Fibroblast of skin of right quadriceps (primary cell): ENCODE results near the gene SLC4A2.
A peak's percentile ranks its signal among the peaks of the same experiment; 100 is the strongest.

Experiments used
- DNase-seq: peaks from one replicate; pipeline ENCODE4 v3.0.0-alpha.2; 2013

The SLC4A2 gene

DNA sequence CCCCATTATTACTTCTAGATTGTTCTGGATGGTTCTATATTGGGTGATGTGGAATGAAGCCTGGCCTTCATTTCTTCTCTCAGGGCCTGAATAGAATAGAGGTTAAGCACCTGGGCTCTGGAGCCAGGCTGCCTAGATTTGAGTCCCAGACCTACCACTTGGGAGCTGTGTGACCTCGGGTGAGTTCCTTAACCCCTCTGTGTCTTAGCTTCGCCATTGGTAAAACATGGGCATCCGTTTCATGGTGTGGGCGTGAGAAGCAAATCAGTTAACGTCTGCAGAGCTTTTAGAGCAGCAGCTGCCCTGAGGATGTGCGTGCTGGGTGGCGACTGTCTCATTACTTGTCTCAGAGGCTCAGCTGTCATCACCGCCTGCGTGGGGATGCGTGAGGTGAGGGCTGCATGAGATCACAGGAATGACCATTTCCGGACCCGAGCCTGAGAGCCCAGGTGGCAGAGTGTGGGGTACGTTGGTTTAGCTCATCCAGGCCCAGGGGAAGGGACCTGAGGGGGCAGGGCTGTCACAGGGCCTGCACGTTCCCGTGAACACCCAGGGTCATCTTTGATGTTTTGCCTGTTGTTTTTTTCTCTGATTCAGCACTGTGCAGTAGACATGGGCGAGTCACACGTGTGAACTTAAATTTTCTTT, 36.6 kb downstream of the SLC4A2 start:
- DNase-seq: no peak

- DNase-seq: no peak
Observed at GRCh38 chr7:151099486-151100211, 40.3 kb downstream of the SLC4A2 start.

DNA sequence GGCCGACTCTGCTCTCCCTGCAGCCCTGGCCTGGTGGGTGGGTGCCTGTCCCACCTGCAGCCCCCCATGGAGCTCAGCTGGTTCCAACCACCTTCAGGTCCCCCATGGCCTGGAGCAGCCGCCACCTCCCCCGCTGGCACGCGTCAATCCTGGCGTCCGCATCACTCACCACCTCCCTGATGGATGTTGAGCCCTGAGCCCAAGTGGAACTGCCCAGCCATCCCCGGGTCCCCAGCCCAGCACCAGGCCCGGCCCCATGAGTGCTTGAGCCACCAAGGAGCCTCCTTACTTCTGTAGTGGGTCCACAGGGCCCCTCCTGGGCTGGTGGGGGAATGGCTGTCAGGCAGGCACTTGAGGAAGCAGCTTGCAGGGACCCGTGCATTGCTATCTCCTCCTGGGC, 41.5 kb downstream of the SLC4A2 start:
- no peak for DNase-seq

DNA sequence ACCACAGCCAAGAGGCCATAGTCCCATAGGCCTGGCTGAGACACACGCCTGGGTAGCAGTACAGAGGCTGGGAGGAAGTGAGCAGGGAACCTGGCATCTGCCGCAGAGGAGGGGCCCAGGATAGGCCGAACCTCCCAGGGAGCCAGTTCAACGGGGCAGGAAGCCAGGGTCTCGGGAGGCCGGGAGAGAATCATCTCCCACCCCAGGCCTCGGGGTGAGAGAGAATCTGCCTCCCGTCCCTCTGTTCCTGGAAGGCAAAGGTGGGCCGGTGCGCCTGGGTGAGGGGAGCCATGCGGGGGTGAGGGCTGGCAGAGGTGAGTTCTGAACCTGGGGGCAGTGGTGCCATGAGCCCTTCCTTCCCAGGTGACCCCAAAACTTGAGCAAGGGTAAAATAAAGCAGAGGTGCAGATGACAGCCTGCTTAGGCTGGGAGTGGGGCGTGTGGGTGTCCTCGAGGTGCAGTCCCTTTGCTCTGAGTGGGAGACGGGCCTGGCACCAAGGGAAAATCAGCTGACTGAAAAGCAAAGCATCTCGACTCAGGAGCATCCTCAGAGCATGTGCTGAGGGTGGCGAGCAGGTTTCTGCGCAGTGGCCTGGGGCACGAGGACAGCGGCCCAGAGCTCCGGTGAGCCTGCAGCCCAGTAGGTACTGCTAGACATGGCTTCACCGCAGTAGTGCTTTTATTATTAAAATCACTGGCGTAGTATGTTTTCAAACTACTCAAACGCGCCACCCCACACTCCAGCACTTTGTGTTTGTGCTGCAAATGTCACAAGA, 42.4 kb downstream of the SLC4A2 start:
- no peak for DNase-seq

DNA sequence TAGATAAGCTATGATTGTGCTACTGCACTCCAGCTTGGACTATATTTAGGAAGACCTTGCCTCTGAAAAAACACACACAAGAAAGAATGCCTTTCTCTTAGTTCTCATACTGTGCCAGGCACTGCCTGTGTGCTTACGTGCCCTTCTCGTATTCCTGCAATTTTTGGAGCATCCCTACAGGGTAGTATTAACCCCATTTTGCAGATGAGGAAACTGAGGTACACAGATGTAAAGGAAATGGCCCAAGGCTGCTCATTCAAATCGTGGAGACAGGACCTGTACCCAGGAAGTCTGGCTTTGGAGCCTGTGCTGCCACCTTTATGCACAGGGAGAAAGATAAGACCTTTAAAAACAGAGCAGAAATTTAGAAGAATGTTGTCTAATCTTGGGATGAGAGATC, 43.6 kb downstream of the SLC4A2 start:
- DNase-seq: no peak

DNA sequence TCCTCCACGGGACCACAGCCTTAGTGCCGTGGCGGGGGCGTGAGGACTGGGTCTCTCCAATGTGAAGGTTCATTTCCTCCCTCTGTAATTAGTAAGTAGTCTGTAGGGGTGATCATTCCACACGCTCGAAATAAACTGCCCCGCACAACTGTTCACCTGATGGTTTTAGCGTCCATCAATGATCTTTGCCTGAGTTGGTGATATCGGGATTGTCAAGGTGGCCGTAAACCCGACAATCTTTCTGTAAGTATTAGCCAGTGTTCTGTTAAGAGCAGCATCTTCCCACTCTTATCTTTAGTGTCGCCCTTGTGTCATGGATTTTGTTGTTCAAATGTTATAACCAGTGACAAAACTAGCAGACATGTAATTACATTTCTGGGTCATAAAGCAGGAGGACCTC, 44.6 kb downstream of the SLC4A2 start:
- DNase-seq: no peak

GRCh38 chr7:151104411-151105235, 45.2 kb downstream of the SLC4A2 start:
- peak; percentile 89 for DNase-seq

- DNase-seq: no peak
Observed at GRCh38 chr7:151107882-151108281, 48.5 kb downstream of the SLC4A2 start.

- DNase-seq: peak; percentile 54
Observed at GRCh38 chr7:151109094-151110048, 50.0 kb downstream of the SLC4A2 start.

- DNase-seq: no peak
Observed at GRCh38 chr7:151110236-151110940, 51.0 kb downstream of the SLC4A2 start.

DNA sequence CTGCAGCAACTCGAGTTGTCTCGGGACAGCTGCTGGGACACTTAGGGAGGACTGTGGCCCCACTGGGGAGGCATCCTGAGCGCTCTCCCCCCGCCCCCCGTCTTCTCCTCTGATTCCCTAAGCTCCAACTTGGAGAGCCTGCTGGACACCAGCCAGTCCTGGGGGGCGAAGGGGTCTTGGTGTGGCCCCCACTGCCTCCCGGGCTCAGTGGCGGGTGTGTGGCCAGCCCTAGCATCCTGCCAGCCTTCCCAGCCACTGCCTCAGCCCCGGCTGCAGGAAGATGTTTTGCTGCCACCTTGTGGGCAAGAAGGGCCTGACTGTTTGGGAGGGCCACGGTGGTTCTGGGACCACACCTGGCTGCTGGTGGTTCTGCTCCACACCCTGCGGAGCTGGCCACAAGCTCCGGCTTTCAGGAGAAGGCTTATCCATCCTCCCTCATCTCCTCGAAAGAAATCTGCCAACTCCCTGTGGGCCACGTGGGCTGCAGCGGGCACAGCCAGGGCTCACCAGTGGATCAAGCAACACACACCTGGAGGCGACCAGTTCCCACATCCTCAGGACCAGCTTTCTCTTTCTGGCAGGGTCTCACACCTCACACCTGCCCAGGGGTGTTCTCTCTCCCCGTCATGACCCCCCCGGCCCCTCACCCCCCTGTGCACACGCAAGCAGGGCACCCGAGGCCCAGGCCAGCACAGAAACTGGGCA, 51.7 kb downstream of the SLC4A2 start:
- DNase-seq: peak; percentile 61

- DNase-seq: peak; percentile 90
Observed at GRCh38 chr7:151113344-151114150, 54.2 kb downstream of the SLC4A2 start.

GRCh38 chr7:151114151-151115090, 55.0 kb downstream of the SLC4A2 start:
- no peak for DNase-seq

- peak; percentile 27 for DNase-seq
Observed at GRCh38 chr7:151115121-151115835, 55.9 kb downstream of the SLC4A2 start.

DNA sequence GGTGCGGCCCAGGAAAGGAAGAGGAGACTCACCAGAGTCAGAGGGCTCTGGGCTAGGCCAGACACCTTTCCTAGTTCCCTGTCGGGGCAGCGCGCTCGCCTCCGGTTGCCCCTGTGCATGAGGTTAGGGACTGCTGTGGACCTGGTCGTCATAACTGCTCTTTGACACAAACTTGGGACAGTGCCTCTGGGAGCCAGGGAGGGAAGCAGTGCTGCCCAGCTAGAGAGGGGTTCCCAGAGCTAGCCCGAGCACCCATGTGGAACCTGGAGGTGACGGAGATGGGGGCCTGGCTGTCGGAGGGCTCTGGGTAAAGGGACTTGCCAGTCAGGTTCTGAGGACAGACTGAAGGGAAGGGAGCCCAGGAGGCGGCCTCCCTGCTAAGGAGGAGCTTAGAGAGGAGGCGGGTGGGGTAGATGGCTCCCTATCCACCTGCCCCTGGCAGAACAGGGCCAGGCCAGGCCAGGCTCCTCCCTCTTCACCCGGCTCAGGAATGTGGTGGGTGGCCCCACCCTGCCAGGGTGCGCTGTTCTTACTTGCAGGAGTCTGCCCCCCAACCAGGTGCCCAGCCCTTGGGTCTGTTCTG, 56.5 kb downstream of the SLC4A2 start:
- DNase-seq: no peak

- no peak for DNase-seq
Observed at GRCh38 chr7:151116603-151117440, 57.4 kb downstream of the SLC4A2 start.
